ENCODE results near the gene HSDL1.

Gene HSDL1
- total RNA-seq, result 15.6 to 20.5 reads per million in 2 donors

- DNase-seq, result peak; percentile 90 to 96 (median 90)
These were observed at the start of gene HSDL1, which contains the start of gene DNAAF1 for GRCh38 chr16:84144859-84145639. Gene HSDL1 (minus strand): TSS chr16:84145177. CDS start chr16:84131321, 13,856 bp downstream. Gene DNAAF1 (plus strand): TSS chr16:84145308. CDS start chr16:84145441, 133 bp downstream.

GRCh38 chr16:84194018-84194417, 49.0 kb upstream of the HSDL1 start:
- DNase-seq, result no peak

- DNase-seq, result peak in 1 of 5 experiments; percentile 71
These were observed 48.5 kb upstream of the HSDL1 start for GRCh38 chr16:84193480-84193879.

GRCh38 chr16:84191466-84191865, 46.5 kb upstream of the HSDL1 start:
- DNase-seq, result no peak

- peak in 1 of 5 experiments; percentile 20 for DNase-seq
These were observed 45.9 kb upstream of the HSDL1 start, which contains the start of gene ADAD2 for GRCh38 chr16:84190731-84191388. Gene ADAD2 (plus strand): TSS chr16:84191157. CDS start chr16:84191231, 74 bp downstream.

- peak; percentile 77 to 92 (median 81) for DNase-seq
These were observed 41.9 kb upstream of the HSDL1 start, which contains the start of gene TAF1C for GRCh38 chr16:84186685-84187437. Gene TAF1C (minus strand): TSS chr16:84187057. CDS start chr16:84184988, 2,069 bp downstream.

- no peak for DNase-seq
These were observed 39.8 kb upstream of the HSDL1 start for GRCh38 chr16:84184775-84185174.

- no peak for DNase-seq
These were observed 39.1 kb upstream of the HSDL1 start for GRCh38 chr16:84183911-84184591.

GRCh38 chr16:84183572-84183875, 38.5 kb upstream of the HSDL1 start:
- no peak for DNase-seq

- DNase-seq, result no peak
These were observed 37.9 kb upstream of the HSDL1 start for GRCh38 chr16:84182680-84183571.

GRCh38 chr16:84182104-84182503, 37.1 kb upstream of the HSDL1 start:
- no peak for DNase-seq

- no peak for DNase-seq
These were observed 36.4 kb upstream of the HSDL1 start for GRCh38 chr16:84181144-84181915.

- no peak for DNase-seq
These were observed 35.7 kb upstream of the HSDL1 start for GRCh38 chr16:84180519-84181140.

GRCh38 chr16:84179612-84180320, 34.8 kb upstream of the HSDL1 start:
- DNase-seq, result no peak

GRCh38 chr16:84178892-84179611, 34.1 kb upstream of the HSDL1 start:
- no peak for DNase-seq

GRCh38 chr16:84178146-84178765, 33.3 kb upstream of the HSDL1 start:
- no peak for DNase-seq

GRCh38 chr16:84177741-84178073, 32.7 kb upstream of the HSDL1 start:
- DNase-seq, result no peak
